PC-3 (cell line): ENCODE results near the gene SIGLEC12. TPM values are rescaled to one million over a fixed set of nuclear protein-coding genes. Genes with fewer than 3 reads are reported as not detected.
A peak's percentile ranks its signal among the peaks of the same experiment; 100 is the strongest.

Experiments
- ATAC-seq: fragments of 200-7000 bp; cut with Tn5 transposase; 2 replicates; pipeline ENCODE4 v1.9.1; 2020; ENCODE audit warnings: mild to moderate bottlenecking, moderate library complexity
- BruUV-seq: library from RNA; stranded (reverse); fragments of 400-500 nt; replicated peaks from 2 replicates; lab custom pipeline; 2021; lab: Mats Ljungman, UMichigan
- CTCF ChIA-PET: fragments of 300-600 bp; sonication (Branson Sonifier 250); formaldehyde crosslinking; loops from one replicate; lab custom pipeline; 2022; ENCODE audit warnings: antibody characterized with exemption; lab: Charles Lee
- POLR2A ChIA-PET: fragments of 300-600 bp; sonication (Branson Sonifier 250); formaldehyde crosslinking; loops from one replicate; lab custom pipeline; 2022; ENCODE audit warnings: antibody characterized with exemption; ENCODE audit not compliant: unreplicated experiment; lab: Charles Lee
- DNase-seq: peaks from one replicate; pipeline ENCODE4 v3.0.0-alpha.2; 2015
- H2AFZ ChIP-seq: fragments of 300-600 bp; sonication (generic); 2 replicates; pipeline ENCODE4 v1.6.0; 2016; ENCODE audit warnings: antibody characterized with exemption, low read length
- H3F3A ChIP-seq: fragments of 300-600 bp; sonication (generic); one replicate; pipeline ENCODE4 v1.6.0; 2017; ENCODE audit warnings: antibody characterized with exemption, low read length, control low read depth, mild to moderate bottlenecking; ENCODE audit not compliant: unreplicated experiment
- H3K27ac ChIP-seq: fragments of 300-600 bp; sonication (generic); 2 replicates; pipeline ENCODE4 v1.5.1; 2016; ENCODE audit warnings: mild to moderate bottlenecking, low read length
- H3K27me3 ChIP-seq: fragments of 300-600 bp; sonication (generic); 2 replicates; pipeline ENCODE4 v1.6.1; 2016; ENCODE audit warnings: low read length, mixed read lengths
- H3K36me3 ChIP-seq: fragments of 300-600 bp; sonication (generic); 2 replicates; pipeline ENCODE4 v1.6.1; 2016; ENCODE audit warnings: low read depth, mixed run types, low read length, mixed read lengths
- H3K4me1 ChIP-seq: fragments of 300-600 bp; sonication (generic); 2 replicates; pipeline ENCODE4 v1.5.1; 2016; ENCODE audit warnings: low read length; ENCODE audit not compliant: insufficient read depth
- H3K4me2 ChIP-seq: fragments of 300-600 bp; sonication (generic); 2 replicates; pipeline ENCODE4 v1.6.0; 2016; ENCODE audit warnings: low read length
- H3K4me3 ChIP-seq: fragments of 300-600 bp; sonication (generic); 2 replicates; pipeline ENCODE4 v1.5.1; 2016; ENCODE audit warnings: mild to moderate bottlenecking, low read length, mixed read lengths
- H3K79me2 ChIP-seq: fragments of 300-600 bp; sonication (generic); 2 replicates; pipeline ENCODE4 v1.6.1; 2017; ENCODE audit warnings: low read length, mixed read lengths
- H3K9ac ChIP-seq: fragments of 300-600 bp; sonication (generic); 2 replicates; pipeline ENCODE4 v1.6.0; 2016; ENCODE audit warnings: mild to moderate bottlenecking, low read length
- H3K9me2 ChIP-seq: fragments of 300-600 bp; sonication (generic); replicated peaks from 2 replicates; pipeline ENCODE4 v1.6.1; 2016; ENCODE audit warnings: mixed run types, low read length, mixed read lengths
- H3K9me3 ChIP-seq: fragments of 300-600 bp; sonication (generic); 2 replicates; pipeline ENCODE4 v1.6.1; 2016; ENCODE audit warnings: low read length, mixed read lengths
- H4K20me1 ChIP-seq: fragments of 300-600 bp; sonication (generic); 2 replicates; pipeline ENCODE4 v1.6.1; 2016; ENCODE audit warnings: low read length, mixed read lengths
- EZH2 ChIP-seq: fragments of 300-600 bp; sonication (generic); IDR thresholded peaks from one replicate; pipeline ENCODE4 v1.6.1; 2017; ENCODE audit warnings: antibody characterized with exemption, mild to moderate bottlenecking, low read length; ENCODE audit not compliant: unreplicated experiment
- EZH2phosphoT487 ChIP-seq: fragments of 300-600 bp; sonication (generic); IDR thresholded peaks from 2 replicates; pipeline ENCODE4 v1.6.1; 2018; ENCODE audit warnings: mild to moderate bottlenecking, antibody characterized with exemption, low read length, borderline replicate concordance
- intact Hi-C: fragments of 100-400 bp; cut with micrococcal nuclease; formaldehyde crosslinking; loops from 2 replicates; pipeline ENCODE4 v1.9.0; 2023
- total RNA-seq: library from RNA; depleted of rRNA; stranded (reverse); fragments of >200 nt; gene quantifications from 2 replicates; pipeline ENCODE4 v1.2.3, GENCODE V29; 2014
- TF ChIP-seq, protein P1 (sequence below): fragments of 300-600 bp; sonication (generic); conservative IDR thresholded peaks from 2 replicates; pipeline ENCODE4 v1.5.1; 2017; ENCODE audit warnings: antibody characterized with exemption, low read depth, mild to moderate bottlenecking, low read length

The SIGLEC12 gene
- total RNA-seq, 1 experiment from 2014 or later, result not detected

DNA sequence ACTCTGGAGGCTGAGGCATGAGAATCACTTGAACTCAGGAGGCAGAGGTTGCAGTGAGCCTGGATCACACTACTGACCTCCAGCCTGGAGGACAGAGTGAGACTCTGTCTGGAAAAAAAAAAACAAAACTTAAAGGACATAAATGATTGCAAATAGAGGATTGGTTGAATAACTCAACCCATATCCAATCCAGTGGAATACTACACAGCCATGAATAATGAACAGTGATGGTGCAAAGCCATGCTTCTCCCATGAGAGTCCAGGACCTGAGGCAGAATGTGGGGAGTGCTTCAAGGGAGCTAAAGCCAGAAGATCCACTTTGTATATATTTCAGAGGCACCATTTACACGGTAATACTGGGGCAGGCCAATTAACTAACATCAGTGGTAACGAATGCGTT is 25.4 kb downstream of the SIGLEC12 start:
- Histone ChIP-seq H3K9ac (no peak overlapping the region), H3K27me3 (no peaks in the 10 kb centered on the region), H3K4me3 (no peak overlapping the region), H3K4me2 (no peak overlapping the region), H3K4me1 (peaks cover 26% of the 10 kb centered on the region), H3F3A (peaks cover 6% of the 10 kb centered on the region), H3K36me3 (no peaks in the 10 kb centered on the region), H2AFZ (no peak overlapping the region), H4K20me1 (no peaks in the 10 kb centered on the region), H3K9me3 (no peaks in the 10 kb centered on the region), H3K79me2 (no peaks in the 10 kb centered on the region), H3K27ac (no peak overlapping the region), H3K9me2 (no peaks in the 10 kb centered on the region)
- DNase-seq (no peak), ATAC-seq (no peak)
- ChIA-PET CTCF (no interaction called here), POLR2A (interaction anchor here (0.7 kb wide), 1 partner anchor 8 kb away, joined by 7 read pairs; no protein-coding TSS in a partner anchor)
- TF ChIP-seq, protein P1, sequence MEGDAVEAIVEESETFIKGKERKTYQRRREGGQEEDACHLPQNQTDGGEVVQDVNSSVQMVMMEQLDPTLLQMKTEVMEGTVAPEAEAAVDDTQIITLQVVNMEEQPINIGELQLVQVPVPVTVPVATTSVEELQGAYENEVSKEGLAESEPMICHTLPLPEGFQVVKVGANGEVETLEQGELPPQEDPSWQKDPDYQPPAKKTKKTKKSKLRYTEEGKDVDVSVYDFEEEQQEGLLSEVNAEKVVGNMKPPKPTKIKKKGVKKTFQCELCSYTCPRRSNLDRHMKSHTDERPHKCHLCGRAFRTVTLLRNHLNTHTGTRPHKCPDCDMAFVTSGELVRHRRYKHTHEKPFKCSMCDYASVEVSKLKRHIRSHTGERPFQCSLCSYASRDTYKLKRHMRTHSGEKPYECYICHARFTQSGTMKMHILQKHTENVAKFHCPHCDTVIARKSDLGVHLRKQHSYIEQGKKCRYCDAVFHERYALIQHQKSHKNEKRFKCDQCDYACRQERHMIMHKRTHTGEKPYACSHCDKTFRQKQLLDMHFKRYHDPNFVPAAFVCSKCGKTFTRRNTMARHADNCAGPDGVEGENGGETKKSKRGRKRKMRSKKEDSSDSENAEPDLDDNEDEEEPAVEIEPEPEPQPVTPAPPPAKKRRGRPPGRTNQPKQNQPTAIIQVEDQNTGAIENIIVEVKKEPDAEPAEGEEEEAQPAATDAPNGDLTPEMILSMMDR, result no peak
- TF ChIP-seq EZH2 (no peak), EZH2phosphoT487 (no peak)
- intact Hi-C loops, result no loop called here
- BruUV-seq, result no TSS peak

DNA sequence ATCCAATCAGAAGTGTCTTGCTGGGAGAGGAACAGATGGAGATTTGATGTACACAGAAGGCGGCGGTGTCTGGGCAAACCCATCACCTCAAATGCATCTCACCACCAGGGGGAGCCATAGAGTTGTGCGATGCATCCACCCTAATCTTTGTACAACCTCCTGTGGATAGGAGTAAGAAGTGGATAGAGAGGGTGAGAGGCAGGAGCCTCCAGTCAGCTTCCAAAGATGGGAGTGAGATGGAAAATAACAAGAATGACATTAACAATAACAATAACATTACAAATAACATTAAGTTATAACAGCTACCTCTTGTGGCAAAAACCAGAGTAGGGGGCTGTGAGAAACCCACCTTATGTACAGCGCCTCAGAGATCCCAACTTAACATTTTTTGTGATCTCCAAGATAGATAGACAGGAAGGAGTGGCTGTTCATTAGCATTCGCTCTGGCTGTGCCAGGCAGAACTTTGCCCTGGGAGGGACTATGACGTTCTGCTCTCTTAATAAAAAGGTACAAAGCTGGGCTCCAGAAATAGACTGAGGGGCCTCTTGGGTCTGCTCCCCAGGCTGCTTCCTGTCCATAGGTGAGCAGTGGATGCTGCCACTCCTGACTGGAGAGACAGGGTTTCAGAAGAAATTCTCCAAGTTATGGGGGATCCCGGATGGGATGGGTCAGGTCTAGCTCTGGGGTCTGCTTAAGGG is 28.4 kb downstream of the SIGLEC12 start:
- H3K4me1 ChIP-seq, result peaks cover 27% of the 10 kb centered on the region
- H3K9me2 ChIP-seq, result no peaks in the 10 kb centered on the region
- POLR2A ChIA-PET, result no interaction called here
- no peak for TF ChIP-seq EZH2
- TF ChIP-seq, protein P1, result peak; percentile 96
- H3K27ac ChIP-seq, result no peak overlapping the region
- CTCF ChIA-PET, result interaction anchor here (0.9 to 1.0 kb wide), 2 partner anchors 184 to 188 kb away, joined by 4 to 6 read pairs; no protein-coding TSS in a partner anchor
- H3F3A ChIP-seq, result peaks cover 6% of the 10 kb centered on the region
- no peak overlapping the region for H3K9ac ChIP-seq
- peak; percentile 93 for DNase-seq
- no peaks in the 10 kb centered on the region for H3K27me3 ChIP-seq
- intact Hi-C loops, result loop anchor here (1.0 kb wide), 2 partner anchors 42 to 184 kb away; no protein-coding TSS in a partner anchor
- H3K4me3 ChIP-seq, result no peak overlapping the region
- H4K20me1 ChIP-seq, result no peaks in the 10 kb centered on the region
- no peak overlapping the region for H2AFZ ChIP-seq
- no peaks in the 10 kb centered on the region for H3K9me3 ChIP-seq
- H3K79me2 ChIP-seq, result no peaks in the 10 kb centered on the region
- BruUV-seq, result no TSS peak
- ATAC-seq, result peak; percentile 61
- H3K36me3 ChIP-seq, result no peaks in the 10 kb centered on the region
- no peak overlapping the region for H3K4me2 ChIP-seq

DNA sequence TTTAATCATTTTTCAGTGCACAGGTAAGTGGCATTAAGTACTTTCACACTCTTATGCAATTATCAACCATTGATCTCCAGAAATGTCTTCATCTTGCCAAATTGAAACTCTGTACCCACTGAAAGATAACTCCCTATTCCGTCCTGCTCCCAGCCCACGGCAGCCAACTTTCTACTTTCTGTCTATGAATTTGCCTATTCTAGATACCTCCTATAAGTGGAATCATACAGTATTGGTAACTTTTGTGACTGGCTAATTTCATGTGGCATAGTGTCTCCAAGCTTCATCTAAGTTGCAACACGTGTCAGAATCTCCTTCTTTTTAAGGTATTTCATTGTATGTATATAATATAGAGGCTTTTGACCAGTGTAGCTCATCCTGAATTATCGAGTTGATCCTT is 29.0 kb downstream of the SIGLEC12 start:
- Histone ChIP-seq H3K9ac (no peak overlapping the region), H3F3A (peaks cover 6% of the 10 kb centered on the region), H3K36me3 (no peaks in the 10 kb centered on the region), H2AFZ (no peak overlapping the region), H3K9me3 (no peaks in the 10 kb centered on the region), H3K9me2 (no peaks in the 10 kb centered on the region), H3K79me2 (no peaks in the 10 kb centered on the region), H3K4me1 (peaks cover 27% of the 10 kb centered on the region), H3K4me2 (no peak overlapping the region), H4K20me1 (no peaks in the 10 kb centered on the region), H3K27ac (no peak overlapping the region), H3K27me3 (peaks cover under 1% of the 10 kb centered on the region; the same call in 1 of the 2 replicates), H3K4me3 (no peak overlapping the region)
- CTCF ChIA-PET, result interaction anchor here (0.6 to 1.0 kb wide), 2 partner anchors 184 to 188 kb away, joined by 3 to 6 read pairs; no protein-coding TSS in a partner anchor
- intact Hi-C loops, result loop anchor here (1.0 kb wide), 2 partner anchors 43 to 185 kb away; no protein-coding TSS in a partner anchor
- no TSS peak for BruUV-seq
- no peak for TF ChIP-seq EZH2phosphoT487
- TF ChIP-seq, protein P1, result no peak
- TF ChIP-seq EZH2, result no peak
- POLR2A ChIA-PET, result no interaction called here
- ATAC-seq (no peak), DNase-seq (no peak)
